Effector memory CD4-positive, alpha-beta T cell (primary cell): ENCODE data around the gene WBP1L.
"Not testable (repeated sequence)": the region's sequence is repeated elsewhere in the genome, so short reads cannot be mapped to it uniquely, and the experiment has no call there.

Source experiments
- DNase-seq, 3 donors: peaks; one replicate each; pipeline ENCODE4 v3.0.0-alpha.2; 2020
- H3K27ac ChIP-seq: 2 replicates; pipeline ENCODE4 v1.7.0; 2013; ENCODE audit warnings: mild to moderate bottlenecking, low read length, moderate library complexity; ENCODE audit not compliant: insufficient read depth, poor library complexity, severe bottlenecking
- H3K27me3 ChIP-seq: replicated peaks from 2 replicates; pipeline ENCODE4 v1.7.0; 2013; ENCODE audit warnings: mild to moderate bottlenecking, low read length; ENCODE audit not compliant: insufficient read depth, control insufficient read depth, poor library complexity, severe bottlenecking
- H3K36me3 ChIP-seq: 2 replicates; pipeline ENCODE4 v1.7.0; 2013; ENCODE audit warnings: mild to moderate bottlenecking, low read length, moderate library complexity; ENCODE audit not compliant: control insufficient read depth, insufficient read depth
- H3K4me1 ChIP-seq: 2 replicates; pipeline ENCODE4 v1.7.0; 2013; ENCODE audit warnings: low read length, mild to moderate bottlenecking; ENCODE audit not compliant: control insufficient read depth, insufficient read depth, poor library complexity, severe bottlenecking
- H3K4me3 ChIP-seq: 2 replicates; pipeline ENCODE4 v1.7.0; 2013; ENCODE audit warnings: low read length, low read depth, mild to moderate bottlenecking; ENCODE audit not compliant: insufficient read depth, poor library complexity, severe bottlenecking
- H3K9me3 ChIP-seq: 2 replicates; pipeline ENCODE4 v1.7.0; 2013; ENCODE audit warnings: mild to moderate bottlenecking, low read length, moderate library complexity; ENCODE audit not compliant: control insufficient read depth
- total RNA-seq, 3 donors: gene quantifications; one replicate each; lab custom pipeline; 2026; lab: John Stamatoyannopoulos, UW

The WBP1L gene
- total RNA-seq = 24.9 to 41.8 (median 30.5) reads per million in 3 donors

- DNase-seq = peak; percentile 90 to 95 (median 91)
- H3K4me1 ChIP-seq = peaks cover 14% of the 10 kb centered on the region
- no peaks in the 10 kb centered on the region for H3K9me3 ChIP-seq
- no peaks in the 10 kb centered on the region for H3K27me3 ChIP-seq
- no peaks in the 10 kb centered on the region for H3K36me3 ChIP-seq
- H3K27ac ChIP-seq = peak within 1 kb of the TSS; percentile 67
- peak within 1 kb of the TSS; percentile 76 for H3K4me3 ChIP-seq
Measured at GRCh38 chr10:102743588-102744373, at the start of gene WBP1L. TSS of gene WBP1L (plus strand) at chr10:102743948. CDS start at chr10:102744054, 106 bp downstream.

- H3K36me3 ChIP-seq = peaks cover 18% of the 10 kb centered on the region
- not testable (repeated sequence) for H3K27ac ChIP-seq, H3K4me3 ChIP-seq, H3K4me1 ChIP-seq, H3K27me3 ChIP-seq, DNase-seq, H3K9me3 ChIP-seq
Measured at GRCh38 chr10:102695401-102695800, 48.3 kb upstream of the WBP1L start.

- Histone ChIP-seq H3K4me1 (no peaks in the 10 kb centered on the region), H3K9me3 (no peaks in the 10 kb centered on the region), H3K27ac (no peak overlapping the region), H3K4me3 (no peak overlapping the region), H3K27me3 (no peaks in the 10 kb centered on the region), H3K36me3 (peaks cover 18% of the 10 kb centered on the region)
- DNase-seq = no peak
Measured at GRCh38 chr10:102696736-102697135, 47.0 kb upstream of the WBP1L start.

GRCh38 chr10:102698894-102699293, 44.9 kb upstream of the WBP1L start:
- Histone ChIP-seq H3K9me3 (no peaks in the 10 kb centered on the region), H3K4me3 (no peak overlapping the region), H3K27me3 (no peaks in the 10 kb centered on the region), H3K36me3 (peaks cover 21% of the 10 kb centered on the region), H3K27ac (no peak overlapping the region), H3K4me1 (no peaks in the 10 kb centered on the region)
- no peak for DNase-seq

- Histone ChIP-seq H3K4me1 (no peaks in the 10 kb centered on the region), H3K9me3 (no peaks in the 10 kb centered on the region), H3K27ac (no peak overlapping the region), H3K27me3 (no peaks in the 10 kb centered on the region), H3K36me3 (peaks cover 21% of the 10 kb centered on the region), H3K4me3 (no peak overlapping the region)
- no peak for DNase-seq
Measured at GRCh38 chr10:102701272-102701671, 42.5 kb upstream of the WBP1L start.

GRCh38 chr10:102701796-102702195, 42.0 kb upstream of the WBP1L start:
- Histone ChIP-seq H3K4me1 (no peaks in the 10 kb centered on the region), H3K27me3 (no peaks in the 10 kb centered on the region), H3K4me3 (no peak overlapping the region), H3K9me3 (no peaks in the 10 kb centered on the region), H3K36me3 (peaks cover 16% of the 10 kb centered on the region), H3K27ac (no peak overlapping the region)
- DNase-seq = no peak

- H3K9me3 ChIP-seq = no peaks in the 10 kb centered on the region
- H3K36me3 ChIP-seq = peaks cover 15% of the 10 kb centered on the region
- no peak for DNase-seq
- no peak overlapping the region for H3K4me3 ChIP-seq
- no peaks in the 10 kb centered on the region for H3K4me1 ChIP-seq
- H3K27ac ChIP-seq = no peak overlapping the region
- H3K27me3 ChIP-seq = no peaks in the 10 kb centered on the region
Measured at GRCh38 chr10:102702742-102703141, 41.0 kb upstream of the WBP1L start.

GRCh38 chr10:102704915-102705314, 38.8 kb upstream of the WBP1L start:
- no peak overlapping the region for H3K4me3 ChIP-seq
- no peaks in the 10 kb centered on the region for H3K27me3 ChIP-seq
- H3K36me3 ChIP-seq = peaks cover 3% of the 10 kb centered on the region
- no peaks in the 10 kb centered on the region for H3K9me3 ChIP-seq
- no peaks in the 10 kb centered on the region for H3K4me1 ChIP-seq
- H3K27ac ChIP-seq = no peak overlapping the region
- no peak for DNase-seq

GRCh38 chr10:102705531-102705930, 38.2 kb upstream of the WBP1L start:
- no peaks in the 10 kb centered on the region for H3K9me3 ChIP-seq
- no peak overlapping the region for H3K27ac ChIP-seq
- H3K4me1 ChIP-seq = no peaks in the 10 kb centered on the region
- H3K4me3 ChIP-seq = no peak overlapping the region
- no peaks in the 10 kb centered on the region for H3K27me3 ChIP-seq
- H3K36me3 ChIP-seq = peaks cover 3% of the 10 kb centered on the region
- DNase-seq = no peak

- Histone ChIP-seq H3K4me3 (no peak overlapping the region), H3K4me1 (peaks cover 3% of the 10 kb centered on the region), H3K9me3 (no peaks in the 10 kb centered on the region), H3K27ac (no peak overlapping the region), H3K27me3 (no peaks in the 10 kb centered on the region), H3K36me3 (no peaks in the 10 kb centered on the region)
- peak in 1 of 3 donors; percentile 4 for DNase-seq
Measured at GRCh38 chr10:102710609-102711008, 33.1 kb upstream of the WBP1L start.
